Superior temporal gyrus (tissue), 1 donor: ENCODE measurements around the gene JARID2.
"Not testable (repeated sequence)": the region's sequence is repeated elsewhere in the genome, so short reads cannot be mapped to it uniquely, and the experiment has no call there.

Experiments used
- DNase-seq: peaks from one replicate; pipeline ENCODE4 v3.0.0-alpha.2; 2016; ENCODE audit errors: extremely low spot score

JARID2 gene

DNA sequence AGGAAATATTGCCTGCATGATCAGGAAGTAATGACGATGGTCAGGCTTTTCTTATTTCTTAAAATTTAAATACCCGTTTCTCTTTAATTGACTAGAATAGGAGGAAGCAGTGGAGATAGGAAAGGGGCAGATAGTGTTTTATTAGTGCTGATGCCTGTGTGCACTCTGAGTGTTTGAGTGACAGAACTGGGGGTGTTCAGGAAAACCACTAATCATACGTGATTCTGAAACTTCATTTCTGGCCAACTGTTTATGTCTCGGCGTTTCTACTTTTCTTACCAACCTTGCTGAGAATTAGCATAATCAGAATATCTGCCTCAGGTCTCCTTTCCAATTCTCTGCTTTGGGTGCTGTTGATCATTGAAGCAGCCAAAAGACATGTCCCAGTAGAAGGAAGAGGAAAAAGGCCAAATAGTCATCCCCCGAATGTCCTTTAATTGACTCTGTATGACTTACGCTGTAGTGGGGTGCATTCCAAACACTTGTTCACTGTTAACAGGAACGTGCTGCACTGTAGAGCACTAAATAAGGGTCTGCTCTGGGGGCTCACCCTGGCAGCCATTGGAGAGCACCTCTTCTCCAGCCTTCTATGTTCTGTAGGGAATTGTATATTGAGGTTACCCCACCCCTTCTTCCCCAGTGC lies 152.9 kb downstream of the JARID2 start:
- no peak for DNase-seq

DNA sequence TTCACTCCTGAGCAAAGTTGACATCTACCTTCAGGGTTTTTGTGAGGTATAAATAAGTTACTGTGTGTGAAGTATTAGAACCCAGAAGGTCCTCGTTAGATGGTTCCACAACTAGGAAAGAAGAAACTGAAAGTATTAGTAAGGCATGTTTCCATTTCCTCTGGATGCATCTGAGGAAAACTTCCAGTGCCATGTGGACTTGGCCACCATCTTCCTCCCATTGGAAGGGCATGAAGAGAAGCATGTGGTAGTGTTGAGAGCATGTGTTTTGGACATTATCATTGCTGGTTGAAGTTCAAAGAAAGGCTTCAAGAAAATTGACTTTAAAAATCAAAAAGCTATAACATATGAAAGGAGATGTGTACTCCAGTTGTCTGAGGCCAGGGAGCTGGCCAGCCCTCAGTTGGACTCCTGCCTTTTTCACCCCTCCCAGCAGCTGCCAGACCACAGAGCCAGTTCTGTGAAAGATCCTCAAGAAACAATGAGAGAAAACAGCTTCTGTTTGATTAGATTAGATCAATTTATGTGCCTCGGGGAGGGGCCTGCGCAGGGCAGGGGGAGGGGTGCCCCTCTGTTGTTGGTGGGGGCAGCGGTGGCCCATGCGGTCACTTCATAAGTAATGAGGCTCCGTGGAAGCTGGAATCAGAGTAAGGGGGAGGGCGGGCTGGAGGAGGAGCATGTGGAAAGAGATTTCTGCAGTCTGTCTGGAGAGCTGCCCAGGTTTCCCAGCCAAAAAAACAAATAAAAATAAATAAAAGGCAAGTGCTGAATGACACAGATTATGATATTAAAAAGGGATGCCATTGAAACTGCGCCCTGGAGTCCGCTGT lies 154.0 kb downstream of the JARID2 start:
- peak; percentile 91 for DNase-seq

DNA sequence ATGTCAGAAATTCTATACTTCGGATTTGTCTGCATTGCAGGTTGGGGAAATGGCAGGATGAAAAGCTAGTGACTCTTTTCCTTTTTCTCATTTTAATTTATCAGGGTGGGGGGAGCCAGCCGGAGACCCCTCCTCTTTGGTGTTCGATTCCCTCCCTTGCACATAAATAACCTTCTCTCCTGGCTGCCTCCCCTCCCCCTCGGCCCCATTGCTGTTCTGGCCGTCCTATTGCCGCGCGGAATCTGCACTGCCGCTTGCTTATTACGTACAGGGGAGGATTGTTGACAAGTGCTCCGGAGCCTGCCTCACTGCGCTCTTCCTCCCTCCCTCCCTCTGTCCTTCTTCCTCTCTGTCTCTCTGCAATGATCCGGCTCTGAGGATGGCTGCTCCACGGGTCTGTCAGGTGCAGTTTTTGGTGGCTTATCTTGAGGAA lies 154.7 kb downstream of the JARID2 start:
- peak; percentile 86 for DNase-seq

DNA sequence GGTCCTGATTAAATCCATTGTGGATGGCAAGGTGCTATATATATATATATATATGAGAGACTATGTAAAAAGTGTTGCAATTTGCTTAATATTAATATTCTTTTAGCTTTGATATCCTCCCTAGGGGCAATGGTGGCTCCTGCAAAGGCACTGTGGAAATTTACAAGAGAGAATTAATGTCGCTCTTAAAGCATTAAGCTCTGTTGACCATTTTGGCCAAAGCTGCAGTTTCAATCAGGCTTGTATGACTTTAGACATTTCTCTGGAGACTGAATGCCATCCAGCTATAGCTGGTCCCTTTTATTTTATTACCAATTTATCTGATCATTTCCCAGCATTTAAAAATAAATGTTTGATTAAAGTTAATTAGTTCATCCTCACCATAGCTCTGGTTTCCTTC lies 155.3 kb downstream of the JARID2 start:
- peak; percentile 69 for DNase-seq

DNA sequence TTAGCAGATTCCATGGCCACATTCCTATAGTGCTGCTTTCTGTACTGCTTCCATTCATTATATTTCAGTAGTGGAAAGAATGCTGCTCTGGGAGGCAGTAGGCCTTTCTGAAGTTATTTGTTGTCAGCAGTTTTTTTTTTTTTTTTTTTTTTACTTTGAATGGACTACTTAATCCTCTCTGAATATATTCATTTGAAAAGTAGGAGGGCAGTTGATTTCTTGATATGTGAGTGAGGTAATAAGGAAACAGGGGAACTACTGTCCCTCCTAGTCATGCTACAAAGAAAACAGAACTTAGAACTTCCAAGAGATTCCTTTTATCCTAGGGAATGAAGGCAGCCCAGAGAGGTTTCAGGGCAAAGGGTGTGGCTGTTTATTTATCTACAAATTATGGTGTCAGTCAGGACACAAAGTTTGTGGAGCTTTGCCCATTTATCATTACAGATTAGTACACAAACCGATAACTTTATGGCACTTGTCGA lies 155.9 kb downstream of the JARID2 start:
- DNase-seq = no peak

DNA sequence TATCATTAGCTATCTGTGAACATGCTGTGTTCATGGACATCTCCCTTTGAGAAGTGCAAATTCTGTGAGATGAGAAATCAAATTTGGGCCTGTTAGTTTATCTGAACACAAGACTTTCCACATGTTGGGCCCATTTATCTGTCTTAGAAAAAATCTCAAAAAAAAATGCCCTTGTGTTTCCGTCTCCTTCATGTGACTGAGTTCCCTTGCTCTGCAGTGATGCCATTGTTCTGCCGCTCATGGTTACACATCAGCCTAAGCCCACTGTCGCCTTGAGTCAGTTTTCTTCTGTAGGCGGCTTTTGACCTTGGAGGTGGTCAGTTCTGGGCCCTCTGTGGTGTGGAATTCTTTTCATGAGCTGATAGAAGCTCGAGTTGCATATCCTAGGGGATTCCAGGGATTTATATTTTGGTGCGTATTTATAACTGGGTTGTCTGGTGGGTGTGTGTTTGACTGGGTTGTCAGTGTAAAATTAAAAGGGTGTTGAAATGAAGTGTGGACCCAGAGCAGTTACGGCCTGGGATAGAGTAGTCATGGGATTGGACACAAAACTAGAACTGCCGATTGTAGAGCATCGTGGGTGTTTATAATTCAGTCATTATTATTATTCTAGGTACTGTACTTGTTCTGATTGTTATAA lies 156.7 kb downstream of the JARID2 start:
- no peak for DNase-seq

DNA sequence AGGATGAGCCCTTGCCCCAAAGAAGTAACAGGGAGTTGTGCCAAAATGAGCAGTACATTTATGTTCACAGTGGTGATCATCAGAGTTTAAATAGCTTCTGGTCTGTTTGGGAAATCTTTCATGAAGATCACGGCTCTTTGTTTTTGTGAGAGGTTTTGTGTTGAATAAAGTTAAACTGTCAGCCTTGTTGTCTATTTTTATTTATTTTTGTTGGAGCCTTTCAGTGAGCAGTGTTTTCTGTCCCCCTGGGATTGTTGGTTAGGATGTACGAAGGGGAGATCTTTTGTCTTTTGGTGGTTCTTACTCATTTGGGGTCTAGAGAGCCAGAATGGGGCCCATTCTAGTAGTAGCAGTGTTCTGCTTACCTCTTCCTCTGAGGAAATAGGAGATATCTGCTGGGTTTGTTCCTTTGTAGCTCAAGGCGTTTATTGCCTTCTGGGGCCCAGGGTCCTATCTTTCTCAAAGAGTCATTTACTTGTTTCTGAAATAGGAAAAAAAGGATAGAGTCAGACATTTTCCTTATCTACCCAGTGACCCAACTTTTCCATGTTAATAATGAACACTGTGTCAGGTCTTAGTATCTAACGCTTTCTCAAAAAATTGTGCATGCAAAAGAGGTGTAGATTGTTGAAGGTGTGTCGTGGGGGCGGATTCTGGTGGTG lies 157.4 kb downstream of the JARID2 start:
- DNase-seq = peak; percentile 69

DNA sequence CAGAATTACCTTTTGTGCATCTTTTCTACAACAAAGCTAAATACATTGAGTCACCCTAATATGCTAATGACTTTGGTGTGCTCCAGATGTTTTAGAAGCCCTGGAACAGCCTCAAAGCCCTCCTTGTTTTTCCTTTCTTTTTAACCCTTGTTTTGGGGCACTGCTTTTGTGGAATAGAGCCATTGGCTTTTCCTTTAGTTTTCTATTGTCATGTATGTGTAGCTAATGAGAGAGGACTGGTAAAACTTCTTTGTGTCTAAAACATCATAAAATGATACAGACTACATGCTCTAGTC lies 158.8 kb downstream of the JARID2 start:
- peak; percentile 40 for DNase-seq

DNA sequence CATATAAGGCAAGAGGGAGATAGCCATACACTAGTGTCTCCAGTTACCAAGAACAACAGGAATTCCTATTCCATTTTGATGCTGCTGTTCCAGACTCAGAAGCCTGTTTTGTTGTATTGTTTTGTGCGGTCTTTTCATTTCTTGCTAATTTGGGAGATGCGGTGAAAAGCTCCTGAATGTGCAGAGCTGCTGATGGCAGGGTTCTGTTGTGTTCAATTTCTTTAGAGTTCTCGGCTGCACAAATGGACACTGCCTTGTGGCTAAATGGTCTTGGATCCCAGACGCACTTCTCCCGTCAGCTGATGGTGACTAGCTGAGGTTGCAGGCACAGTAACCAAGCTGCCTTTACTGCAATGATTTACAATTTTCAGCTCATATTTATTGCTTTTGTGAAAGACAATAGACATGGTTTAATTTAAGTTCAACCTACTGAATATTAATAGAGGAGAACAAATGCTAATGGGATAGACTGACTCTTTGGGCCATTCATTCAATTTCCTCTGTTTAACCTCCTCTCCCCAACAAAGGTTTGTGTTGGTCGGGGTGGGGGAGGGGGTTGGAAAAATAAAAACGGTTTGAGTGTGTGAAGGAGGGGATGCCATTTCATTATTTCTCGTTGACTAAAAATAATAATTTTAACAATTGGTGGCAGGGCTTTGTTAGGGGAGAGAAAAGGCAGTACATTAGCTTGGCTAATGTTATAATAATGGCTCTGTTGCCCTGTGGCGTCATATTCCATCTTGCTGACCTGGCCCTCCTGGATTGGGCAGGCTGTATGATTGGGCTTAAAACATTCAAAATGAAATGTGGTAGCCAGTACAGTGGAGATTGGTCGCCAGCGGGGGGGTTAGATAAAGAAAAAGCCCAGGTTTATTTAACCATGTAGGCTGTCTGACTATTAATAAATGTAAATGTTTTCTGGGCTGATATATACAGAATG lies 159.5 kb downstream of the JARID2 start:
- peak; percentile 70 for DNase-seq

DNA sequence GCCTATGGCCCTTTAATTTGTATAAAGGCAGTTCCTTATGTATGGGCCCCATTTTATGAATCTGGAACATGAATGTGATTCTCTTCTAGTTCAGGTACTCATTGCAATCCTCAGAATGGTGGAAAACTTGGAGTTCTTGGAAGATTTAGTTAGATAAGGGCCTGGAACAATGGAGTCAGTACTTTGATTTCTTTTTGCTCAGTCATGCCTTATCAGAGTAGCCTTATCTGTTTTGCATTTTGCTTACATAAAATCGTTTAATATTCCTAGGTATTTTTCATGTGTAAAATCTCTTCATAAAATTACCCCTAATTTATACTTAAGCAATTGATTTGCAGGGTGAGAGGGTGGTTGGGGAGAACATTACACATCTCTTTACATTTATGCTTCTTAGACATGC lies 160.6 kb downstream of the JARID2 start:
- no peak for DNase-seq

DNA sequence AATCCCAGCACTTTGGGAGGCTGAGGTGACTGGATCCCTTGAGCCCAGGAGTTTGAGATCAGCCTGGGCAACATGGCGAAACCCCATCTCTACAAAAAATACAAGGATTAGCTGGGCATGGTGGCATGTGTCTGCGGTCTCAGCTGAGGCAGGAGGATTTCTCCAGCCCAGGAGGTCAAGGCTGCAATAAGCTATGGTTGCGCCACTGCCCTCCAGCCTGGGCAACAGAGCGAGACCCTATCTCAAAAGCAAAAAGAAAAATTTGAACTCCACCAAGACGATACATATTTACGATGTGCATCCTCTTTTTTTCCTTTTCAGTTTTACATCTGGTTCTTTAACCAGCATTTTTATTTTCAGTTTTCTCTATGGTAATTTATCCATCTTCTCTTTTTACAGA lies 162.1 kb downstream of the JARID2 start:
- no peak for DNase-seq

DNA sequence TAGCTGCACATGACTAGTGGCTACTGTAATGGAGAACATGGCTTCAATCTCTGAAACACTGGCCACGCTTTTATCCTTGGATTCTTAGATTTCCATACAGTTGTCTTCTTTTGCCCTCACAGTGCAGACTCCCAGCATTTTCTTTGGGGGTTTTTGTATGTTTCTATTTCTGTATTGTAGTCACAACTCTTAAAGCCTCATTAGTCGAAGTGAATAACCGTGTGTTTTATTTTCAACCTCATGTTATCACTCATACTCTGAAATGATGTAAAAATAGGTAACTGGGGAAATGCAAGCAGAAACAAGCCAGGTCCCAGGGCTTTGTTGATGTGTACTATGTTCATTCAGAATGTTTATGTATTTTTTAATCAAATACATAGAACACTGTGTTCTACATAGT lies 162.9 kb downstream of the JARID2 start:
- DNase-seq = no peak

DNA sequence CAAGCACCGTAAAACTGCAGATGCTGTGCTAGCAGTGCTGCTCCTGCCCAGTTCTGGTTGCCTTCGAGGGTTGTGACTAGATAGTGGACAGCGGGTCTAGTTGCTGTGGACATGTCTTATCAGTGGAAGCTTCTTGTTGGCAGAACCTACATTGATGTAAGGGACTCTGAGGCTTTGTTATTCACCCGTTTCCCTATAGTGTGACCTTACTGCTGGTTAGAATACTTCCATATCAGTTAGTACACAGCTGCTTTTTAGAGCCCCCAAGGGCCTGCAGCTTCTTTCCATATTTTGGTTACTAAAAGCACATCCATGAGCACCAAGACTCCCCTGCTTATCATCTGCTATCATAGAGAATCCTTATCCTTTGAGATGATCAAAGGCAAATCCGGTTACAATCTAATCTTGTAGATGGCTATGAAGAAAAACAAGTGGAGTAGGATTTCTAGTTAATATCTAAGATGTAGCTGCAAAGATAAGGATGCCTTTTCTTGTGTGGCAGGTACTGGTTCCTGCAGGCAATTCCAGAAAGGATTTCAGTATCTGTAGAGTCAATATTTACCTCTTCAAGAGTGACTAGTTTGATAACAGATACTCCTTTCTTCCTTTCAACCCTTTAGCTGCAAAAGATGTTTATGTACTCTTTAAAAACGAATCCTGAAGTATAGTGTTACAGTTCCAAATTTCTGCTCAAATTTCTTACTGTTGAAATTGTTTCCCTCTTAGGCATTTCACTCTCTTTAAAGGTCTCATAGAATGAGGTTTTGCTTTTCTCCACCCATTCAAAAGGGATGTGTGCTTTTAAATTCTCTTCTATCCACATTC lies 163.6 kb downstream of the JARID2 start:
- DNase-seq = no peak

DNA sequence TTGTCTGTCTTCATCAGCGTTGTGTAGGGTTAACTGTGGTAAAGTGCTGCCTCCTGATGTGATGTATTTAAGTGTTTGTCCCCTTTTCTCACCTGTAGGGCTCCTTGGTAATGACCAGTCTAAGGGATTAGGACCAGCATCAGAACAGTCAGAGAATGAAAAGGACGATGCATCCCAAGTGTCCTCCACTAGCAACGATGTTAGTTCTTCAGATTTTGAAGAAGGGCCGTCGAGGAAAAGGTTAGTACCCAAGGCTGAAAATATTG lies 164.2 kb downstream of the JARID2 start:
- DNase-seq = no peak

DNA sequence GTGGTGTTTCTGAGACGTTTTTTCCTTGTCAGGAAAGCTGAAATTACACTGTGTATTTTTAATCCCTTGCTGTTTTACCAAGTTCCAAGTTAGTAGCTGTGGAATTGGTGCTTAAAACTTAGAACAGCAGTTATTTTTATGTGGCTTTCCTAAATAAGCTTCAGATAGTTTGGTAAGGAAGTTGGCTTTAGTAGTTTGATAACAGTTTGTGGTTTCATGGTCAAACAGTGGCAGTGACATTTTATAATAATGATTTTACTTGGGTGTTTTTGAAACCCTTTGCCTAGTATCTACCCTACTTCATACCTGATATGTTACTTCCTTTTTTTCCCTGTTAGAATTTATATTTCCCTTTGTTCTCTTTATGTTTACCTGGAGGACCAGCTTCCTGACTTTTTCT lies 164.9 kb downstream of the JARID2 start:
- DNase-seq = no peak

DNA sequence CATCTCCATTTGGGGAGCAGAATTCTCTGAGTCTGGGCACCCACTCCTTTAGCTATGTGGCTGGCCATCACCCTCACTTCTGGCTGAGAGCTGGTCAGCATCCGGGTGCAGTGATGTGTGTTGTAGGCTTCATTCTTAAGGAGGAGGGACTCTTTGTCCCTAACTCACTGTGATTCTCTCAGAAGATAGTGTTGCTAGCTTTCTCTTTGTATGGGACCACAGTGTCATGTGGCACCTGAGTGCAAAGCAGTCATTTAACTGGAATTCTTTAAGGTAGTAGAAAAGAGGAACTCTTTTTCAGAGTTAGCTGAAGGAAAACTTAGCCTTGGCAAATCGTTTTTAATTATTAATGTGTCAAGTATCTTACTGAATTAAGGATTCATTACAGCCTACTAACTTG lies 165.9 kb downstream of the JARID2 start:
- DNase-seq = no peak

DNA sequence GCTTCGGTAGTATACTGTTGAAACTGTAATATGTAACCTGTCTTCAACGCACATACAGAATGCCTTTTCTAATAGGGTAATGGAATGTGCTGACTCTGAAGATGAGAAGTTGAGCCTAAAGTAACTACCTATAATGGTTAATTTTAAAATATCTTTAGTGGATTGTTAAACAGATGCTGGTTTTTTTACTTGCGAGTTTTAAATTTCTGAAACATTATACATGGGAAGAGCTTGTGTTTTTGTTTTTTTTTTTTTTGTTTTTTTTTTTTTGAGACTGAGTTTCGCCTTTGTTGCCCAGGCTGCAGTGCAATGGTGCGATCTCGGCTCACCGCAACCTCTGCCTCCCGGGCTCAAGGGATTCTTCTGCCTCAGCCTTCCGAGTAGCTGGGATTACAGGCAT lies 166.9 kb downstream of the JARID2 start:
- DNase-seq = no peak

DNA sequence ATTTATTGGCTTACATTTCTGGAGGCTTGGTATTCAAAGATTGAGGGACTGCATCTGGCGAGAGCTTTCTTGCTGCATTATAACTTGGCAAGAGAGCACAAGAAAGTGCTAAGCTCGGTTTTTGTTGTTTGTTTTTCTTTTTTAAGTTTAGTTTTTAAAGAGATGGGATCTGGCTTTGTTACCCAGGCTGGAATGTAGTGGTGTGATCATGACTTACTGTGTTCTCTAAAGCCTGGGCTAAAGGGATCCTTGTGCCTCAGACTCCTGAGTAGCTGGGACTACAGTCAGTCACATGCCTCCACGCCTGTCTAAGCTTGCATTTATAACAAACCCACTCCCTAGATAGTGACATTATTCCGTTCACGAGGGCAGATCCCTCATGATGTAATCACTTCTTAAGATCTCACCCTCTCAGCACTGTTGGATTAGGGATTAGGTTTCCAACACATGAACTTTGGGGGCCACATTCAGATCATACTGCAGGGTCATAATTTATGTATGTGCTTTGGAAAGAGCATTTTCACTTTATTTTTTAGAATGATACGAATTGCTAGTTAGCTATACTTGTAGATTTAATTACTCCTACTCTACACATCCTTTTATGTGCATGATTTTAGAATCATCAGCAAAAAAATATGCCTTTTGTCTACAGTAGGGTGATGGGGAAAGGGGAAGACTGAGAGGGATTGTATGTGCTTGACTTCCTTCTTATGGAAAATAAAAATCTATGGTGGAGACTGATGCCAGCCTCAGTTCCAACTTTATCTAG lies 167.8 kb downstream of the JARID2 start:
- DNase-seq = no peak

DNA sequence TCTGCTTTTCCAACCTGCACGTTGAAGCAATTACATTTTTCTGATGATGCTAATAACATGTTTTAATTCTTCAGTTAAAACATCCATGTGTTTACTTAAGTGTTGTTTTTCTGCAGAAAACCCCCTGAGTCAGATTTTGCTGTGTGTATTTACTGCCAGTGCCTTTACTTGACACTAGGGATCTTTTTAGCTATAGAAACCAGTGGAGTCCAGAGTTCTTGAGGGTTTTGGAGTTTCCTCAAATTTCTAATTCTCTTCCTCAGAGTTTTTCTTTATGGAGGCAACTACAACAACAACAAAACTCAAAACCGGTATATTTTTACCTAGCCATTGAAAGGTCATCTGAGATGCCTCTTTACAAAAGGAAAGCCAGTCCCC lies 168.4 kb downstream of the JARID2 start:
- no peak for DNase-seq

DNA sequence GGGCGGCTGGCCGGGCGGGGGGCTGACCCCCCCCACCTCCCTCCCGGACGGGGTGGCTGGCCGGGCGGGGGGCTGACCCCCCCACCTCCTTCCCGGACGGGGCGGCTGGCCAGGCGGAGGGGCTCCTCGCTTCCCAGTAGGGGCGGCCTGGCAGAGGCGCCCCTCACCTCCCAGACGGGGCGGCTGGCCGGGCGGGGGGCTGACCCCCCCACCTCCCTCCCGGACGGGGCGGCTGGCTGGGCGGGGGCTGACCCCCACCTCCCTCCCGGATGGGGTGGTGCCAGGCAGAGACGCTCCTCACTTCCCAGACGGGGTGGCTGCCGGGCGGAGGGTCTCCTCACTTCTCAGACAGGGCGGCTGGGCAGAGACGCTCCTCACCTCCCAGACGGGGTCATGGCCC lies 169.8 kb downstream of the JARID2 start:
- DNase-seq = not testable (repeated sequence)
